ENCODE results near the gene TBC1D28.
"Not testable (repeated sequence)": the region's sequence is repeated elsewhere in the genome, so short reads cannot be mapped to it uniquely, and the experiment has no call there.

The TBC1D28 gene

GRCh38 chr17:18624862-18625501, 19.2 kb downstream of the TBC1D28 start:
- H3K4me3 ChIP-seq: peak overlapping the region; percentile 30 to 54 (median 40)
- peak overlapping the region in 16 of 21 experiments; percentile 18 to 79 (median 62) for H3K27ac ChIP-seq

DNA sequence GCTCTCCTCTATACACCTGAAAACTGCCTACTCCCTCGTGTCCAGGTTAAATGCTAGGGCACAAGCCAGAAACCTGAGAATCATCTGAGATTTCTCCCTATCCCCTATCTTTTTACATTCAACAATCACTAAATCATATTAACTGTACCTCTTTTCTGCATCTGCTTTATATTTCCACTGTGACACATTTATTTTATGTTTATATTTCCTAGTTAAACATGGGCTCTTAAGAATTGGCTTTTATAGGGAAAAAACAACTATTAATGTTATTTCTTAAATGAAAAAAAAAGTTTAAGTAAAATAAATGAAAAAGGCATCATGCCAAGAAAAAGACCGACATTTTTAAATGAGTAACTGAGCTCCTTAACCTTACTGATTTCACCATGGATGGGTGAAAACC, 26.6 kb downstream of the TBC1D28 start:
- not testable (repeated sequence) for H3K4me3 ChIP-seq, H3K27ac ChIP-seq

GRCh38 chr17:18613016-18613415, 31.2 kb downstream of the TBC1D28 start:
- not testable (repeated sequence) for H3K4me3 ChIP-seq, H3K27ac ChIP-seq

DNA sequence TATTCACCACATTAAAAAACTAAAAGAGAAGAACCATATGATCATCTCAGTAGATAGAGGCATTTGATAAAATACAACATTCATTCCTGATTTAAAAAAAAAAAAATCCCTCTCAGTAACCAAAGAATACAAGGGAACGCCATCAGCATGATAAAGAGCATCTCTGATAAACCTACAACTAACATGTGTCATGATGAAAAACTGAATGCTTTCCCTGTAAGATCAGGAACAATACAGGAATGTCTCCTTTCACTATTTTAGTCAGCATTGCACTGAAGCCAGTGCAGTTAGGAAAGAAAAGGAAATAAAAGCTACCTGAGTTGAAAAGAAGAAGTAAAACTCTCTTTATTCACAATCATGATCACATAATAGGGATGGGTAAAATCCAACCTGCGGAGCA, 51.1 kb downstream of the TBC1D28 start:
- H3K4me3 ChIP-seq, H3K27ac ChIP-seq: not testable (repeated sequence)
